Measurements from ENCODE around the gene DNAJA4. TPM values are rescaled to one million over a fixed set of nuclear protein-coding genes. Genes with fewer than 3 reads are reported as not detected.

Gene DNAJA4
- total and polyA plus RNA-seq, 12 donors = 11.7 to 43.5 (median 21.8) TPM

DNA sequence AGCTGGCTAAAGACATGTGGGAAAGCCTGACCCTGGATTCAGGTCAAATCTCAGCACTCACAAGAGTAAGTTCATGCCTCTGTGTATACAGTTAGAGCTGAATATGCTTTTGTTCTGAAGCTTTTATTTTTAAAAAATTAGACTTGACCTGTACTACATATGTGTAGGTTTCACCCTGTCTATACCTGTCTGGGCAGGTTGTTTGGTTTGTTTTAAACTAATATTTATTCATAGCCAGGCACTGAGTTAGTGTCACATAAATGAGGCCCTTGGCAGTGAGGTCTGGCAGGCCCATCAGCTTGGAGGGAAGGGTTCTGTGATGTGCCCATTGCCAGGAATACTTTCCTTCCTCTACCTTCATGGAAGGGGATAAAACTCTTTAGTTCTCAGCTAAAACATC, 1.9 kb downstream of the DNAJA4 start:
- H3K4me1 ChIP-seq (replicated peaks in 1 of 2) = peaks cover 8 to 21% of the 10 kb centered on the region in 2 donors
- no peak overlapping the region for H3K4me3 ChIP-seq
- no peaks in the 10 kb centered on the region for H3K36me3 ChIP-seq (replicated peaks in 1 of 2)
- no peaks in the 10 kb centered on the region for H3K9me3 ChIP-seq (replicated peaks in 1 of 3)
- H3K27me3 ChIP-seq = no peaks in the 10 kb centered on the region
- intact Hi-C loops (cut with DNase I) = no loop called here
- no peak for DNase-seq
- no peak for TF ChIP-seq POLR2A (IDR thresholded peaks at IDR 0.05)
- TF ChIP-seq, protein P1, sequence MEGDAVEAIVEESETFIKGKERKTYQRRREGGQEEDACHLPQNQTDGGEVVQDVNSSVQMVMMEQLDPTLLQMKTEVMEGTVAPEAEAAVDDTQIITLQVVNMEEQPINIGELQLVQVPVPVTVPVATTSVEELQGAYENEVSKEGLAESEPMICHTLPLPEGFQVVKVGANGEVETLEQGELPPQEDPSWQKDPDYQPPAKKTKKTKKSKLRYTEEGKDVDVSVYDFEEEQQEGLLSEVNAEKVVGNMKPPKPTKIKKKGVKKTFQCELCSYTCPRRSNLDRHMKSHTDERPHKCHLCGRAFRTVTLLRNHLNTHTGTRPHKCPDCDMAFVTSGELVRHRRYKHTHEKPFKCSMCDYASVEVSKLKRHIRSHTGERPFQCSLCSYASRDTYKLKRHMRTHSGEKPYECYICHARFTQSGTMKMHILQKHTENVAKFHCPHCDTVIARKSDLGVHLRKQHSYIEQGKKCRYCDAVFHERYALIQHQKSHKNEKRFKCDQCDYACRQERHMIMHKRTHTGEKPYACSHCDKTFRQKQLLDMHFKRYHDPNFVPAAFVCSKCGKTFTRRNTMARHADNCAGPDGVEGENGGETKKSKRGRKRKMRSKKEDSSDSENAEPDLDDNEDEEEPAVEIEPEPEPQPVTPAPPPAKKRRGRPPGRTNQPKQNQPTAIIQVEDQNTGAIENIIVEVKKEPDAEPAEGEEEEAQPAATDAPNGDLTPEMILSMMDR (IDR thresholded peaks at IDR 0.05) = no peak
- H3K27ac ChIP-seq = peak overlapping the region in 2 of 5 donors; percentile 24 to 71

DNA sequence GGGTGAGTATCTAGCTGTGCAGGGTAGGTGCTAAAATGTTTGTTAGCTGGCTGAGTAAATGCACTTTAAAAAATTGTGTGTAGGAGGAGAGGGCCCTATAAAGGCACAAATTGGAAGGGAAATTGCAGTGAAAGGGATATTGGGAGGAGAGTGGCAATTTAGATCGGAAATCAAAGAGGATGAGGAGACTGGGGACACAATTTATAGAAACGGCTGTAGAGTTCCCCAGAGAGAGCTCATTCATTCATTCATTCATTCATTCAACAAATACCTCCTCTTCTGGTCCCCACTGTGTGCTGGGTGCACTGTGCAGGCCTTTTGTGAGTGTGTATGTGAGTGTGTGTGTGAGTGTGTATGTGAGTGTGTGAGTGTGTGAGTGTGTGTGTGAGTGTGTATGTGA, 2.4 kb downstream of the DNAJA4 start:
- no peak for TF ChIP-seq POLR2A (IDR thresholded peaks at IDR 0.05)
- TF ChIP-seq, protein P1 (IDR thresholded peaks at IDR 0.05) = no peak
- H3K4me1 ChIP-seq (replicated peaks in 1 of 2) = peaks cover 8 to 21% of the 10 kb centered on the region in 2 donors
- peak overlapping the region in 1 of 5 donors; percentile 71 for H3K27ac ChIP-seq
- no peak for DNase-seq
- intact Hi-C loops (cut with DNase I) = no loop called here
- no peak overlapping the region for H3K4me3 ChIP-seq
- 70 to 87% (median 80%) methylated on average over 2 of the region's 2 CpGs for WGBS, 4 donors
- H3K9me3 ChIP-seq (replicated peaks in 1 of 3) = no peaks in the 10 kb centered on the region
- no peaks in the 10 kb centered on the region for H3K36me3 ChIP-seq (replicated peaks in 1 of 2)
- H3K27me3 ChIP-seq = no peaks in the 10 kb centered on the region

GRCh38 chr15:78272316-78272715, 8.0 kb downstream of the DNAJA4 start:
- Histone ChIP-seq H3K9me3 (replicated peaks in 1 of 3) (no peaks in the 10 kb centered on the region), H3K4me3 (no peak overlapping the region), H3K27me3 (no peaks in the 10 kb centered on the region), H3K4me1 (replicated peaks in 1 of 2) (peaks cover 0 to 5% of the 10 kb centered on the region in 2 donors), H3K36me3 (replicated peaks in 1 of 2) (peaks cover 0 to 19% of the 10 kb centered on the region in 2 donors), H3K27ac (no peak overlapping the region)
- DNase-seq = no peak
- WGBS, 4 donors = 57 to 77% (median 73%) methylated on average over 1 to 2 of the region's 2 CpGs
- TF ChIP-seq, protein P1 (IDR thresholded peaks at IDR 0.05) = no peak
- no peak for TF ChIP-seq POLR2A (IDR thresholded peaks at IDR 0.05)
- intact Hi-C loops (cut with DNase I) = no loop called here

DNA sequence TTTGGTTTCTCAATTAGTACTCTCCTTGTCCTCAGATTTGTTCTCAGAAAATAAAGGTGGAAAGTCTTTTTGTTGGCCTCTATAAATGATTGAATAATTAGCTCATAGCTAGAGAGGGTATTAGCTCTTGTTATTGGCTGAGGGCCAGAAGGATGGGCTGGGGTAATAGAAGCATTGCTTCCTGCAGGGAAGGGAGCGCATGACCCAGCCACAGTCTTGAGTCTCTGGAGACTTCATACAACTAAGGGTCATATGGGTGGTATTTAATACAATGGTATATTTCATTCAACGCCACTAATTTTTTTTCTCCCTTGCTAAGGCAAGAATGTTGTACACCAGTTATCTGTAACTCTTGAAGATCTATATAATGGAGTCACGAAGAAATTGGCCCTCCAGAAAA, 8.4 kb downstream of the DNAJA4 start:
- Histone ChIP-seq H3K36me3 (replicated peaks in 1 of 2) (peaks cover 0 to 23% of the 10 kb centered on the region in 2 donors), H3K4me3 (no peak overlapping the region), H3K4me1 (replicated peaks in 1 of 2) (peaks cover 0 to 5% of the 10 kb centered on the region in 2 donors), H3K27ac (no peak overlapping the region), H3K27me3 (no peaks in the 10 kb centered on the region), H3K9me3 (replicated peaks in 1 of 3) (no peaks in the 10 kb centered on the region)
- intact Hi-C loops (cut with DNase I) = no loop called here
- WGBS, 4 donors = 92 to 94% (median 92%) methylated on average over 3 of the region's 3 CpGs
- no peak for TF ChIP-seq POLR2A (IDR thresholded peaks at IDR 0.05)
- no peak for DNase-seq

- Histone ChIP-seq H3K27me3 (no peaks in the 10 kb centered on the region), H3K27ac (no peak overlapping the region), H3K4me3 (no peak overlapping the region), H3K4me1 (replicated peaks in 1 of 2) (peaks cover 0 to 5% of the 10 kb centered on the region in 2 donors), H3K36me3 (replicated peaks in 1 of 2) (peaks cover 0 to 30% of the 10 kb centered on the region in 2 donors), H3K9me3 (replicated peaks in 1 of 3) (no peaks in the 10 kb centered on the region)
- no peak for DNase-seq
- WGBS, 4 donors = 86 to 97% (median 92%) methylated on average over 1 to 5 of the region's 5 CpGs
- TF ChIP-seq, protein P1 (IDR thresholded peaks at IDR 0.05) = no peak
- TF ChIP-seq POLR2A (IDR thresholded peaks at IDR 0.05) = no peak
- intact Hi-C loops (cut with DNase I) = no loop called here
Observed at GRCh38 chr15:78274994-78275393, 10.6 kb downstream of the DNAJA4 start.
